ENCODE data around the gene OPCML. TPM values are rescaled to one million over a fixed set of nuclear protein-coding genes. Genes with fewer than 3 reads are reported as not detected.

The OPCML gene
- total and polyA plus RNA-seq, 4 donors = under 0.01 to 1.3 (median 0.88) TPM; not detected in 1

DNA sequence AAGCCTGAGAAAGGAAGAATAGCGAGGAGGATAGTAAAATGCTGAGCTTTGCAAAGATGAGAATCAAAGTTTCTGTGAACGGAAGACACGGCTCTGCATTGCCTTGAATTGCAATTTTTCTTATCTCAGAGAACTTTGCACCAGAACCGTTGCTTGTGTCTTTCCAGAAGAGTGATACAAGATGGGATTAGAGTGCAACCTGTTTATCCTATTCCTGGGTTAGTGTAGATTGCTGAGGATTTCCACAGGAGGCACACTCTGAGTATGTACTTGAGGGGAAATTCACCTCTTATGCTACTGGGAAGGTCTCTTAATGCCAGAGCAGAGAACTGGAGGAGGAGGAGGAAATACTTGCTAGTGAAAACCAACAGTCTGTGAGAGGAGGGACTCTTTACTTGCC, 377.5 kb downstream of the OPCML start:
- DNase-seq = no peak
- Histone ChIP-seq H3K4me1 (ENCODE audit: control insufficient read depth in 1 of 2, insufficient read depth in 2 of 2, low read length in 2 of 2) (no peaks in the 10 kb centered on the region), H3K4me3 (ENCODE audit: low read length in 2 of 2) (no peak overlapping the region), H3K9me3 (ENCODE audit: control insufficient read depth, low read length) (no peaks in the 10 kb centered on the region), H3K27ac (ENCODE audit: low read depth in 1 of 2, low read length in 2 of 2) (no peak overlapping the region), H3K27me3 (ENCODE audit: control insufficient read depth in 1 of 2, insufficient read depth in 2 of 2, low read length in 1 of 2) (no peaks in the 10 kb centered on the region), H3K36me3 (ENCODE audit: control insufficient read depth in 1 of 2, insufficient read depth in 2 of 2, low read length in 1 of 2) (no peaks in the 10 kb centered on the region)
- no peak for ATAC-seq (ENCODE audit: low FRiP score)
- WGBS, 2 donors = 62 to 70% methylated on average over 4 of the region's 4 CpGs
- intact Hi-C loops (cut with DNase I) = no loop called here

DNA sequence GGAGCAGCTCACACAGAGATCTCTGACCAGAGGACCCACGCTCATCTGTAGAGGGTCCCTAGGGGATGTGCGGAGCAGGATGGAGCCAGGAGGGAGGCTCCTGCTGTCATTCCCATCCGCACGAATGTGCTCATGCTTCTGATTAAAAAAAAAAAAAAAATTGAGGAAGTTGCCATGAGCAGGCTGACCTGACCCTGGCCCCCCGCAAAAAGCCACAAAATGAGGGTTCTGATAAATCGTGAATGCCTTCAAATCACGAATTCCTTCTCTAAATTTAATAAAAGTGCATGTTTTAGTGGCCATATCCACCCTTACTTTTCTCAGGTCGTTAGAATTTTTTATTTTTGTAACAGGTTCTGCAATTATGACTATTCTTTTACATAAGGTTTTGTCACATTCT, 378.2 kb downstream of the OPCML start:
- H3K9me3 ChIP-seq (ENCODE audit: control insufficient read depth, low read length) = no peaks in the 10 kb centered on the region
- no peak overlapping the region for H3K27ac ChIP-seq (ENCODE audit: low read depth in 1 of 2, low read length in 2 of 2)
- intact Hi-C loops (cut with DNase I) = no loop called here
- H3K4me1 ChIP-seq (ENCODE audit: control insufficient read depth in 1 of 2, insufficient read depth in 2 of 2, low read length in 2 of 2) = no peaks in the 10 kb centered on the region
- WGBS, 2 donors = 73 to 78% methylated on average over 8 of the region's 8 CpGs
- no peaks in the 10 kb centered on the region for H3K27me3 ChIP-seq (ENCODE audit: control insufficient read depth in 1 of 2, insufficient read depth in 2 of 2, low read length in 1 of 2)
- ATAC-seq (ENCODE audit: low FRiP score) (no peak), DNase-seq (no peak)
- H3K4me3 ChIP-seq (ENCODE audit: low read length in 2 of 2) = no peak overlapping the region
- no peaks in the 10 kb centered on the region for H3K36me3 ChIP-seq (ENCODE audit: control insufficient read depth in 1 of 2, insufficient read depth in 2 of 2, low read length in 1 of 2)

DNA sequence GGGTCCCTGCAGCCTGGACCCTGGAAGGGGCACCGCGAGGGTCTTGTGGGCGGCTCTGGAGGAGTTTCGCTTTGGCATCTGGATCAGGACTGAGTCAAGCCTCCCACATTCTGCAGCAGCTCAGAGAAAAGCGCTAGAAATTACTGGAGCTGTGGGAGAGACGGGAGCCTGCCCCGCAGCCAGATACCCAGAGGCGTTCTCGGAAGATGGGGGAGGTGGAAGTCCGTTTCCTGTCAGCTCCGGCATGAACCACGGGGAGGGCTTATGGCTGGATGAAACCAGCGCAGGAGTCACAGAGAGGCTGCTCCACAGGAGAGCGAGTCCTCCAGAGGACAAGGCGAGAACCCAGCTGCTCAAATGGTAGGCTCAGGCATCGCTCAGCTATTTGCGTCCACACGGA, 379.3 kb downstream of the OPCML start:
- H3K36me3 ChIP-seq (ENCODE audit: control insufficient read depth in 1 of 2, insufficient read depth in 2 of 2, low read length in 1 of 2) = no peaks in the 10 kb centered on the region
- H3K9me3 ChIP-seq (ENCODE audit: control insufficient read depth, low read length) = no peaks in the 10 kb centered on the region

DNA sequence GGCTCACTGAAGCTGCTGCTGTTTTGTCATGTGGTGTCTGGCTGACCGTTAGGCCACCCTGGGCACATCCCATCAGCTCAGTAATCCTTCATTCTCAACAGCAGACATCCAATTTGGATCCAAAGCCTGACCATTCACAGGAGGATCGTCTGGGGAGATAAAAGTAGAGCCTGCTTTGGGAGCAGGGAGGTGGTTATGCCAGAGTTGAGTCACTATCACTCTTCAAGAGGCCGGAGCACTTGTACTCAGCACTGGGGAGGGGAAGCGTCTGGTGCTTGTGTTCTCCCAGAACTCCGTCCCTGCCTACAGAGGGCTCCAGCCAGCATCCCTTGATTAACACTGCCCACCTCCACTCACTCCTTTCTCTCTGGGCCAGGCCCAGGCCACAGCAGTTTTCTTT, 382.6 kb downstream of the OPCML start:
- 36 to 41% methylated on average over 5 of the region's 5 CpGs for WGBS, 2 donors
- ATAC-seq (ENCODE audit: low FRiP score) = no peak

More for the DNA sequence above, 379.3 kb downstream of the OPCML start:
- ATAC-seq (ENCODE audit: low FRiP score) = no peak
- intact Hi-C loops (cut with DNase I) = no loop called here
- H3K4me3 ChIP-seq (ENCODE audit: low read length in 2 of 2) = no peak overlapping the region
- no peak overlapping the region for H3K27ac ChIP-seq (ENCODE audit: low read depth in 1 of 2, low read length in 2 of 2)
- H3K4me1 ChIP-seq (ENCODE audit: control insufficient read depth in 1 of 2, insufficient read depth in 2 of 2, low read length in 2 of 2) = no peaks in the 10 kb centered on the region
- 63 to 66% methylated on average over 18 of the region's 18 CpGs for WGBS, 2 donors
- no peaks in the 10 kb centered on the region for H3K27me3 ChIP-seq (ENCODE audit: control insufficient read depth in 1 of 2, insufficient read depth in 2 of 2, low read length in 1 of 2)
- no peak for DNase-seq

DNA sequence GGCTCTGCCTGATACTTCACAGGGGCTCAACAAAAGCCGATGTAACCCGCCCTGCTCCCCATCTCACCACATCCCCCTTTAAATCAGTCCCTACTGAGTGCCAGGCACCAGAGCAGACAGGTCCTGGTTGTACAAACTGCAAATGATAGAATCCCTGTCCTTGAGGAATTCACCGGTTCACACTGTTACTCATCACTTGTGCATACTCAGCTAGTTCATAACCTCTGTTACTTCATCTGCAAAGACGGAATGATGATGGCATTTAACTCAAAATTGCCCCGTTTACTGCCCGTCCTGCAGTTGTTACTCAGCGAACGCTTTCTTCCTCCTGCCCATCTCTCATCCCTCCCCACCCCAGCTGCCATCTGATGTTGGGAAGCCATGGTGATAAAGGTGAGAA, 384.7 kb downstream of the OPCML start:
- Histone ChIP-seq H3K4me1 (ENCODE audit: control insufficient read depth in 1 of 2, insufficient read depth in 2 of 2, low read length in 2 of 2) (no peaks in the 10 kb centered on the region), H3K9me3 (ENCODE audit: control insufficient read depth, low read length) (no peaks in the 10 kb centered on the region)

More for the DNA sequence above, 382.6 kb downstream of the OPCML start:
- no peak for DNase-seq
- Histone ChIP-seq H3K36me3 (ENCODE audit: control insufficient read depth in 1 of 2, insufficient read depth in 2 of 2, low read length in 1 of 2) (no peaks in the 10 kb centered on the region), H3K4me3 (ENCODE audit: low read length in 2 of 2) (no peak overlapping the region), H3K27ac (ENCODE audit: low read depth in 1 of 2, low read length in 2 of 2) (no peak overlapping the region), H3K27me3 (ENCODE audit: control insufficient read depth in 1 of 2, insufficient read depth in 2 of 2, low read length in 1 of 2) (no peaks in the 10 kb centered on the region), H3K9me3 (ENCODE audit: control insufficient read depth, low read length) (no peaks in the 10 kb centered on the region), H3K4me1 (ENCODE audit: control insufficient read depth in 1 of 2, insufficient read depth in 2 of 2, low read length in 2 of 2) (no peaks in the 10 kb centered on the region)
- intact Hi-C loops (cut with DNase I) = no loop called here

DNA sequence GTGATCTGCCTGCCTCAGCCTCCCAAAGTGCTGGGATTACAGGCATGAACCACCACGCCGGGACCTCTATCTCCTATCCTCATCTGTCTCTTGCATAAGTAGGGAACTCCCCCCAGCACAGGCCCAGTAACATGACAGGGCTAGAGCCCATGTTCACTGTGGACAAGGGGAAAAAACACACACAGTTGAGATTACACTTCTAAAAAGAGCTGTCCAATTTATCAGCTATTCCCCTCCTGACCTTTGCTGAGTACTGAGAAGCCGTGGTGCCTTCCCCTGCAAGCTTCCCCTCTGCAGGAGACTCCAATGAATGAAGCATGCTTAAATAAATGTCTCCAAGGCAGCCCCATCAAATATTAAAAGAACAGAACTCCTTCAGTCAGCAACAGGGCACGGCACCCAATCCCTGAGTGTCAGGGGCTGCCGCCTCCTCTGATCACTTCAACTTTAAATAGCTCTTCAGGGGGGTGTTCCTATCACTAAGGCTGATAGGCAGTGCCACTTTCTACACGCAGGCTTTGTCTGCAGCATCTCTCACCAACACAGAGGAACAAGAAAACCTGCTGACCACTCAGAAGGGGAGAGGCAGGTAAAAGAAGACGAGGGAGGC, 385.5 kb downstream of the OPCML start:
- WGBS, 2 donors = 69 to 70% methylated on average over 7 of the region's 7 CpGs
- intact Hi-C loops (cut with DNase I) = no loop called here
- ATAC-seq (ENCODE audit: low FRiP score) = no peak

More for the DNA sequence above, 384.7 kb downstream of the OPCML start:
- Histone ChIP-seq H3K36me3 (ENCODE audit: control insufficient read depth in 1 of 2, insufficient read depth in 2 of 2, low read length in 1 of 2) (no peaks in the 10 kb centered on the region), H3K27ac (ENCODE audit: low read depth in 1 of 2, low read length in 2 of 2) (no peak overlapping the region), H3K27me3 (ENCODE audit: control insufficient read depth in 1 of 2, insufficient read depth in 2 of 2, low read length in 1 of 2) (no peaks in the 10 kb centered on the region), H3K4me3 (ENCODE audit: low read length in 2 of 2) (no peak overlapping the region)
- DNase-seq = no peak
- intact Hi-C loops (cut with DNase I) = no loop called here
- ATAC-seq (ENCODE audit: low FRiP score) = no peak
- WGBS, 2 donors = 82 to 88% methylated on average over 8 of the region's 8 CpGs

DNA sequence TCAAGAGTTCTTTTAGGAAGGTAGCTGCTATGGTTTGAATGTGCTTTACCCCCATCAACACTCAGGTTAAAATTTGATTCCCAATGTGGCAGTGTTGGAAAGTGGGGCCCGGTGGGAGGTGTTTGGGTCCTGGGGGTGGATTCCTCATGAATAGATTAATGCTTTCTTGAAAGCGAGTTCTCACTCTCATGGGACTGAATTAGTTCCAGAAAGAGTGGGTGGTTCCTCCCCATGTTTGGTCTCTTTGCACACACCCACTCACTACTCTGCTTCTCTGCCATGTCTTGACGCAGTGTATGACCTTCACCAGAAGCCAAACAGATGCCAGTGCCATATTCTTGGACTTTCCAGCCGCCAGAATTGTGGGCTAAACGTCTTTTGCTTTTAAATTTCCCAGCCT, 394.4 kb downstream of the OPCML start:
- no peaks in the 10 kb centered on the region for H3K36me3 ChIP-seq (ENCODE audit: control insufficient read depth in 1 of 2, insufficient read depth in 2 of 2, low read length in 1 of 2)
- no peaks in the 10 kb centered on the region for H3K27me3 ChIP-seq (ENCODE audit: control insufficient read depth in 1 of 2, insufficient read depth in 2 of 2, low read length in 1 of 2)
- 39 to 40% methylated on average over 5 of the region's 5 CpGs for WGBS, 2 donors
- H3K27ac ChIP-seq (ENCODE audit: low read depth in 1 of 2, low read length in 2 of 2) = no peak overlapping the region
- intact Hi-C loops (cut with DNase I) = loop anchor here in 1 of 2 donors (5.0 kb wide), 1 partner anchor 694 kb away; no protein-coding TSS in a partner anchor
- no peaks in the 10 kb centered on the region for H3K9me3 ChIP-seq (ENCODE audit: control insufficient read depth, low read length)
- DNase-seq (no peak), ATAC-seq (ENCODE audit: low FRiP score) (no peak)
- H3K4me3 ChIP-seq (ENCODE audit: low read length in 2 of 2) = no peak overlapping the region
- no peaks in the 10 kb centered on the region for H3K4me1 ChIP-seq (ENCODE audit: control insufficient read depth in 1 of 2, insufficient read depth in 2 of 2, low read length in 2 of 2)

More for the DNA sequence above, 385.5 kb downstream of the OPCML start:
- Histone ChIP-seq H3K4me3 (ENCODE audit: low read length in 2 of 2) (no peak overlapping the region), H3K9me3 (ENCODE audit: control insufficient read depth, low read length) (no peaks in the 10 kb centered on the region), H3K27me3 (ENCODE audit: control insufficient read depth in 1 of 2, insufficient read depth in 2 of 2, low read length in 1 of 2) (no peaks in the 10 kb centered on the region), H3K27ac (ENCODE audit: low read depth in 1 of 2, low read length in 2 of 2) (no peak overlapping the region), H3K36me3 (ENCODE audit: control insufficient read depth in 1 of 2, insufficient read depth in 2 of 2, low read length in 1 of 2) (no peaks in the 10 kb centered on the region), H3K4me1 (ENCODE audit: control insufficient read depth in 1 of 2, insufficient read depth in 2 of 2, low read length in 2 of 2) (no peaks in the 10 kb centered on the region)
- DNase-seq = no peak

DNA sequence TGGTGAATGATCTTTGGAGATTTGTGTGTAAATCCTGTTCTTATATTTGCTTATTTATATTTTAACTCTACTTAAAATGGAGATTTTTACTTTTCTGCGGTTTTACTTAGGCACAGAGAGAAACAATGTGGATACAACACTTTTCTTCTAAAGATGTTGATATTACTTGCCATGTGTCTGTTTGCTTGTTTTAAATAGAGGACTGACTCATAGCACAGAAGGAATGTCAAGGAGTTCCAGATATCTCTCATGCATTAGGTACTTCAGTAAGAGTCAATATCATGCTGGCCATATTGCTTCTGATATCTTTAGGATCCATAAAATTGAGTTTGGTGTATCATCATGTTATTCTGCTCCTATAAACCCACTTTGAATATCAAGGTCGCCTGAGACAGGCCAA, 395.0 kb downstream of the OPCML start:
- H3K27ac ChIP-seq (ENCODE audit: low read depth in 1 of 2, low read length in 2 of 2) = no peak overlapping the region
- no peak overlapping the region for H3K4me3 ChIP-seq (ENCODE audit: low read length in 2 of 2)
- no peaks in the 10 kb centered on the region for H3K36me3 ChIP-seq (ENCODE audit: control insufficient read depth in 1 of 2, insufficient read depth in 2 of 2, low read length in 1 of 2)
- 61 to 62% methylated on average over 2 of the region's 2 CpGs for WGBS, 2 donors
- DNase-seq (no peak), ATAC-seq (ENCODE audit: low FRiP score) (no peak)
- intact Hi-C loops (cut with DNase I) = loop anchor here in 1 of 2 donors (5.0 kb wide), 1 partner anchor 695 kb away; no protein-coding TSS in a partner anchor
- H3K4me1 ChIP-seq (ENCODE audit: control insufficient read depth in 1 of 2, insufficient read depth in 2 of 2, low read length in 2 of 2) = no peaks in the 10 kb centered on the region
- H3K27me3 ChIP-seq (ENCODE audit: control insufficient read depth in 1 of 2, insufficient read depth in 2 of 2, low read length in 1 of 2) = no peaks in the 10 kb centered on the region
- no peaks in the 10 kb centered on the region for H3K9me3 ChIP-seq (ENCODE audit: control insufficient read depth, low read length)

DNA sequence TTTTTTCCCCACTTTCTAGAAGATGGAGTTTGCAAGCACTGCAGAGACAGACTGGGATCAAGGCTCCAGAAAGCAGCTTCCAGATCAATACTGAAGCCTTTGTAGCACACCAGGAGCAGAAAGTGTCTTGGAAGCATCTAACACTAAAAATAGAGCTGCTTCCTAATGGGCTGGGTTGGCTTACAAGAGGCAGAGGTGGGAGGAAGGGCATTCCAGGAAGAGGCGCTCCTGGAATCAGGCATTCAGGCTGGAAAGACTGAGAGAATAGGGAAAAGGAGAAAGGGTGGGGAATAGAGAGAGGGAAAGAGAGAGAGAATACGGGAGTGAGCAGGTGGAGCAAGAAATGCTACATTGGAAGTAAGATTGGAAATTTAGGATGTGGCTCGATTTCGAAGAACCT, 395.9 kb downstream of the OPCML start:
- H3K9me3 ChIP-seq (ENCODE audit: control insufficient read depth, low read length) = no peaks in the 10 kb centered on the region
- H3K36me3 ChIP-seq (ENCODE audit: control insufficient read depth in 1 of 2, insufficient read depth in 2 of 2, low read length in 1 of 2) = no peaks in the 10 kb centered on the region
- H3K27me3 ChIP-seq (ENCODE audit: control insufficient read depth in 1 of 2, insufficient read depth in 2 of 2, low read length in 1 of 2) = no peaks in the 10 kb centered on the region
- 53 to 62% methylated on average over 4 of the region's 4 CpGs for WGBS, 2 donors
- intact Hi-C loops (cut with DNase I) = loop anchor here in 1 of 2 donors (5.0 kb wide), 1 partner anchor 696 kb away; no protein-coding TSS in a partner anchor
- H3K4me1 ChIP-seq (ENCODE audit: control insufficient read depth in 1 of 2, insufficient read depth in 2 of 2, low read length in 2 of 2) = no peaks in the 10 kb centered on the region
- H3K27ac ChIP-seq (ENCODE audit: low read depth in 1 of 2, low read length in 2 of 2) = no peak overlapping the region
- DNase-seq = no peak
- no peak overlapping the region for H3K4me3 ChIP-seq (ENCODE audit: low read length in 2 of 2)
- no peak for ATAC-seq (ENCODE audit: low FRiP score)
